Measurements from ENCODE around the gene RIPK3. TPM values are rescaled to one million over a fixed set of nuclear protein-coding genes. Genes with fewer than 3 reads are reported as not detected.

RIPK3 gene
- total and polyA plus RNA-seq, 2 of the 8 experiments (the other 6 are each of a cell fraction or from before 2014, with no cell fraction given) = 0.24 to 0.39 TPM

GRCh38 chr14:24323341-24323740 is 16.4 kb downstream of the RIPK3 start:
- TF ChIP-seq TBP (IDR thresholded peaks at IDR 0.05; ENCODE audit: low read depth, low read length) = no peak
- TF ChIP-seq MAFK (IDR thresholded peaks at IDR 0.05; ENCODE audit: low read depth, low read length) = no peak
- TF ChIP-seq EGR1 (IDR thresholded peaks at IDR 0.05; ENCODE audit: borderline replicate concordance, low read depth, low read length) = no peak
- no peak for TF ChIP-seq MAX (IDR thresholded peaks at IDR 0.05)
- no peak for TF ChIP-seq POLR2AphosphoS5 (IDR thresholded peaks at IDR 0.05; ENCODE audit: low read depth, low read length)
- Histone ChIP-seq H2AFZ (ENCODE audit: low read length) (no peak overlapping the region), H4K8ac (ENCODE audit: extremely low read depth, insufficient read depth, low read length) (no peak overlapping the region), H4K91ac (replicated peaks; ENCODE audit: insufficient read length, low read length) (no peak overlapping the region), H3K23ac (ENCODE audit: insufficient read length) (no peak overlapping the region), H2BK12ac (ENCODE audit: low read depth, low read length) (0 out of 2 replicates have a peak overlapping the region, but pooled peaks have one; percentile 17), H3K79me2 (ENCODE audit: control insufficient read depth in 1 of 2, insufficient read depth in 2 of 2, low read length in 2 of 2) (no peaks in the 10 kb centered on the region), H3K56ac (replicated peaks; ENCODE audit: insufficient read length, low read depth, low read length) (no peak overlapping the region), H3K4ac (replicated peaks; ENCODE audit: insufficient read length, low read depth, low read length) (no peak overlapping the region), H3K79me1 (ENCODE audit: low read depth, low read length) (no peaks in the 10 kb centered on the region), H3K27ac (ENCODE audit: low read depth, low read length) (no peak overlapping the region), H3K4me3 (ENCODE audit: extremely low read depth in 1 of 4, insufficient read depth in 2 of 4, low read depth in 3 of 4, low read length in 4 of 4) (no peak overlapping the region), H3K27me3 (replicated peaks in 1 of 4; ENCODE audit: control insufficient read depth in 3 of 4, extremely low read depth in 1 of 4, insufficient read depth in 3 of 4, low read length in 3 of 4) (peaks cover 0 to 30% (median 17%) of the 10 kb centered on the region in 4 experiments; a peak in 6 of 7 replicates), H2BK20ac (ENCODE audit: low read length) (no peak overlapping the region), H2BK15ac (ENCODE audit: low read length) (no peak overlapping the region), H3K14ac (ENCODE audit: insufficient read length) (no peak overlapping the region), H3K9ac (replicated peaks in 1 of 4; ENCODE audit: extremely low read depth in 1 of 4, low read depth in 3 of 4, low read length in 3 of 4) (no peak overlapping the region), H4K5ac (ENCODE audit: insufficient read length, low read depth, low read length) (no peak overlapping the region), H2BK120ac (replicated peaks; ENCODE audit: low read depth, low read length) (no peak overlapping the region), H3K4me1 (replicated peaks in 1 of 4; ENCODE audit: control insufficient read depth in 3 of 4, insufficient read depth in 4 of 4, low read length in 3 of 4) (no peaks in the 10 kb centered on the region), H3K9me3 (ENCODE audit: insufficient read depth in 2 of 2, low read depth in 1 of 2, low read length in 1 of 2) (no peaks in the 10 kb centered on the region), H3K4me2 (ENCODE audit: insufficient read depth in 1 of 2, low read depth in 2 of 2, low read length in 2 of 2) (no peak overlapping the region), H3K36me3 (ENCODE audit: control insufficient read depth in 2 of 4, insufficient read depth in 4 of 4, low read length in 3 of 4) (no peaks in the 10 kb centered on the region), H4K20me1 (replicated peaks in 1 of 2; ENCODE audit: control insufficient read depth in 1 of 2, insufficient read depth in 2 of 2, low read length in 2 of 2) (no peaks in the 10 kb centered on the region), H2BK5ac (ENCODE audit: low read depth, low read length) (no peak overlapping the region), H3K23me2 (ENCODE audit: low read depth, low read length) (no peaks in the 10 kb centered on the region; the same call in 1 of the 2 replicates), H3K18ac (ENCODE audit: extremely low read depth, low read length) (no peak overlapping the region), H2AK5ac (ENCODE audit: low read depth, low read length) (no peak overlapping the region)
- POLR2A ChIA-PET (ENCODE audit: partially characterized antibody) = interaction anchor here (0.6 to 1.1 kb wide), 2 partner anchors 12 to 85 kb away, joined by 3 read pairs; partner anchors contain the start of gene ADCY4
- FAIRE-seq = no peak
- WGBS, 2 experiments (ENCODE audit: extremely low coverage in 1 of 2, insufficient coverage in 1 of 2, insufficient read length in 1 of 2, insufficient replicate concordance in 2 of 2, low coverage in 1 of 2, low lambda C conversion rate in 2 of 2, missing lambda C conversion rate in 1 of 2) = 73% methylated on average over 3 of the region's 3 CpGs; no CpG with 5 or more reads in 1 of the 2 experiments
- CTCF ChIA-PET (ENCODE audit: partially characterized antibody) = interaction anchor here (1.1 to 27.8 kb wide), 8 partner anchors 9 to 104 kb away, joined by 3 to 664 read pairs (median 5); partner anchors contain the start of genes CBLN3, CIDEB, KHNYN and TINF2
- DNase-seq (ENCODE audit: low read depth in 1 of 2, low spot score in 2 of 2) = no peak
